Measurements from ENCODE around the gene TMEM91. TPM values are rescaled to one million over a fixed set of nuclear protein-coding genes. Genes with fewer than 3 reads are reported as not detected.

Gene TMEM91
- polyA plus RNA-seq, 1 donor (not counting 4 experiments of a cell fraction or from before 2014, with no cell fraction given) = 6.3 TPM

DNA sequence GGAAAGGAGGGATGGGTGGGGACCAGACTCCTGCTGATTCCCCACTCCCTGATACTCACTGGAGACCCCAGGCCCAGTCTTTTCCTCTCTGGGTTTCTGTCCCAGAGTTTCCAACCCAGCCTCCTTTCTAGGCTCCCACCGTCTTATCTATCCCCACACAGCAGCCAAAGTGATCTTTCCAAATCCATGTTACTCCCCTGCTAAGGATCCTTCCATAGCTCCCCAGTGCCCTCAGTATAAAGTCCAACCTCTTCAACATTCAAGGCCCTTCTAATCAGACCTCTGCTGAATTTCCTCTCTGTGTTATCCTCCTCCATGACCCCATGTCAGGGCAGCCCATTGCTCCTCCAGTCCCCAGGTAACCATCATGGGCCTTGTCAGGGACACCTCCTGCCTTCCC lies 21.3 kb upstream of the TMEM91 start:
- FAIRE-seq (no peak), DNase-seq (ENCODE audit: low read depth, low spot score) (no peak)
- no peak overlapping the region for H2AFZ ChIP-seq (ENCODE audit: control insufficient read depth, low read length)
- no peak overlapping the region for H3K27ac ChIP-seq (ENCODE audit: control insufficient read depth, insufficient read depth, low read length)
- peaks cover 7% of the 10 kb centered on the region for H3K4me1 ChIP-seq (ENCODE audit: control insufficient read depth, extremely low read depth, insufficient read depth, low read length)
- TF ChIP-seq CTCF (optimal IDR thresholded peaks at IDR 0.05 in 1 of 3, IDR thresholded peaks at IDR 0.05 in 1 of 3, conservative IDR thresholded peaks at IDR 0.05 in 1 of 3; ENCODE audit: extremely low read depth in 1 of 3, insufficient read depth in 2 of 3, low read length in 3 of 3) (no peak), EZH2 (IDR thresholded peaks at IDR 0.05; ENCODE audit: low read length) (no peak)
- H3K9me1 ChIP-seq (ENCODE audit: control insufficient read depth, extremely low read depth, insufficient read depth, low read length) = no peaks in the 10 kb centered on the region
- H3K4me3 ChIP-seq (ENCODE audit: control insufficient read depth in 2 of 3, extremely low read depth in 1 of 3, insufficient read depth in 2 of 3, low read depth in 1 of 3, low read length in 3 of 3) = no peak overlapping the region
- no peak overlapping the region for H3K4me2 ChIP-seq (ENCODE audit: control insufficient read depth, extremely low read depth, insufficient read depth, low read depth, low read length)
- H3K27me3 ChIP-seq (ENCODE audit: control insufficient read depth, extremely low read depth, insufficient read depth, low read length) = no peaks in the 10 kb centered on the region
- no peaks in the 10 kb centered on the region for H3K9me3 ChIP-seq (ENCODE audit: control insufficient read depth, low read depth, low read length)
- no peak overlapping the region for H3K9ac ChIP-seq (ENCODE audit: control insufficient read depth, extremely low read depth, insufficient read depth, low read length)
- dilution Hi-C loops (cut with MboI; ENCODE audit: extremely low pct_ligation_motif_present, low sequenced_read_pairs) = no loop called here
- peaks cover 3% of the 10 kb centered on the region for H4K20me1 ChIP-seq (ENCODE audit: control insufficient read depth, extremely low read depth, insufficient read depth, low read length)
- no peaks in the 10 kb centered on the region for H3K36me3 ChIP-seq (ENCODE audit: control insufficient read depth in 2 of 2, extremely low read depth in 1 of 2, insufficient read depth in 2 of 2, low read length in 2 of 2)
- H3K79me2 ChIP-seq (ENCODE audit: control insufficient read depth, insufficient read depth, low read length) = peaks cover 26% of the 10 kb centered on the region

GRCh38 chr19:41355802-41356201 lies 20.5 kb upstream of the TMEM91 start:
- no peak for DNase-seq (ENCODE audit: low read depth, low spot score)
- no peak overlapping the region for H2AFZ ChIP-seq (ENCODE audit: control insufficient read depth, low read length)
- no peaks in the 10 kb centered on the region for H3K9me3 ChIP-seq (ENCODE audit: control insufficient read depth, low read depth, low read length)
- dilution Hi-C loops (cut with MboI; ENCODE audit: extremely low pct_ligation_motif_present, low sequenced_read_pairs) = no loop called here
- H3K9ac ChIP-seq (ENCODE audit: control insufficient read depth, extremely low read depth, insufficient read depth, low read length) = no peak overlapping the region
- H3K27ac ChIP-seq (ENCODE audit: control insufficient read depth, insufficient read depth, low read length) = no peak overlapping the region
- H3K27me3 ChIP-seq (ENCODE audit: control insufficient read depth, extremely low read depth, insufficient read depth, low read length) = no peaks in the 10 kb centered on the region
- H3K4me2 ChIP-seq (ENCODE audit: control insufficient read depth, extremely low read depth, insufficient read depth, low read depth, low read length) = no peak overlapping the region
- no peaks in the 10 kb centered on the region for H3K36me3 ChIP-seq (ENCODE audit: control insufficient read depth in 2 of 2, extremely low read depth in 1 of 2, insufficient read depth in 2 of 2, low read length in 2 of 2)
- H3K9me1 ChIP-seq (ENCODE audit: control insufficient read depth, extremely low read depth, insufficient read depth, low read length) = no peaks in the 10 kb centered on the region
- H4K20me1 ChIP-seq (ENCODE audit: control insufficient read depth, extremely low read depth, insufficient read depth, low read length) = peaks cover 2% of the 10 kb centered on the region
- peaks cover 3% of the 10 kb centered on the region for H3K4me1 ChIP-seq (ENCODE audit: control insufficient read depth, extremely low read depth, insufficient read depth, low read length)
- TF ChIP-seq CTCF (optimal IDR thresholded peaks at IDR 0.05 in 1 of 3, IDR thresholded peaks at IDR 0.05 in 1 of 3, conservative IDR thresholded peaks at IDR 0.05 in 1 of 3; ENCODE audit: extremely low read depth in 1 of 3, insufficient read depth in 2 of 3, low read length in 3 of 3) (no peak), EZH2 (IDR thresholded peaks at IDR 0.05; ENCODE audit: low read length) (no peak)
- FAIRE-seq = no peak
- H3K4me3 ChIP-seq (ENCODE audit: control insufficient read depth in 2 of 3, extremely low read depth in 1 of 3, insufficient read depth in 2 of 3, low read depth in 1 of 3, low read length in 3 of 3) = no peak overlapping the region
- peaks cover 22% of the 10 kb centered on the region for H3K79me2 ChIP-seq (ENCODE audit: control insufficient read depth, insufficient read depth, low read length)

Measured in keratinocyte (primary cell).